HEK293 (cell line): ENCODE measurements around the gene MISFA.

Experiments
- CTCF ChIA-PET: fragments of 350-600 bp; formaldehyde crosslinking; extraction: SDS; loops from one replicate; lab custom pipeline; 2021; ENCODE audit warnings: antibody characterized with exemption; lab: Yijun Ruan, JAX
- POLR2A ChIA-PET: fragments of 300-600 bp; formaldehyde crosslinking; extraction: SDS; loops from one replicate; lab custom pipeline; 2020; ENCODE audit warnings: antibody characterized with exemption, inconsistent platforms; lab: Yijun Ruan, JAX
- H3K27ac ChIP-seq: fragments of 200-500 bp; sonication (Bioruptor generic); 2 replicates; pipeline ENCODE4 v1.5.1; 2014; ENCODE audit warnings: low read depth, low read length, control low read depth, inconsistent platforms; ENCODE audit errors: extremely low read depth
- H3K36me3 ChIP-seq, 2 experiments: fragments of 200-500 bp in 1 of 2; sonication (Bioruptor generic) in 1 of 2; 1 replicate in 1 of 2; 2 replicates in 1 of 2; pipeline ENCODE4 v1.5.1; 2014 to 2017; ENCODE audit warnings: inconsistent platforms in 2 of 2, low read length in 2 of 2; ENCODE audit not compliant: control insufficient read depth in 2 of 2, insufficient read depth in 1 of 2
- H3K4me1 ChIP-seq: fragments of 200-500 bp; sonication (Bioruptor generic); 2 replicates; pipeline ENCODE4 v1.5.1; 2014; ENCODE audit warnings: mild to moderate bottlenecking, low read length, inconsistent platforms; ENCODE audit not compliant: control insufficient read depth, insufficient read depth
- H3K4me3 ChIP-seq: 2 replicates; pipeline ENCODE4 v1.5.1; 2011; ENCODE audit warnings: low read depth, mild to moderate bottlenecking, control low read depth, low read length, moderate library complexity
- H3K9me3 ChIP-seq: fragments of 200-500 bp; sonication (Bioruptor generic); 2 replicates; pipeline ENCODE4 v1.5.1; 2014; ENCODE audit warnings: low read depth, low read length, inconsistent platforms; ENCODE audit not compliant: control insufficient read depth, insufficient read depth
- BCL11A ChIP-seq: fragments of 450-650 bp; formaldehyde crosslinking; IDR thresholded peaks from 2 replicates; pipeline ENCODE4 v1.5.1; 2016; ENCODE audit warnings: low read depth, missing biosample characterization, missing genetic modification characterization
- EGR2 ChIP-seq: fragments of 450-650 bp; formaldehyde crosslinking; IDR thresholded peaks from 2 replicates; pipeline ENCODE4 v1.5.1; 2016; ENCODE audit warnings: low read depth, missing biosample characterization, missing genetic modification characterization
- GFI1B ChIP-seq: fragments of 450-650 bp; formaldehyde crosslinking; IDR thresholded peaks from 2 replicates; pipeline ENCODE4 v1.5.1; 2016; ENCODE audit warnings: missing biosample characterization, missing genetic modification characterization
- IKZF3 ChIP-seq: fragments of 450-650 bp; IDR thresholded peaks from 2 replicates; pipeline ENCODE4 v1.5.0; 2018; ENCODE audit warnings: missing biosample characterization, mild to moderate bottlenecking, missing genetic modification characterization, moderate library complexity
- SP7 ChIP-seq: fragments of 450-650 bp; formaldehyde crosslinking; IDR thresholded peaks from 2 replicates; pipeline ENCODE4 v1.5.1; 2016; ENCODE audit warnings: missing biosample characterization, missing genetic modification characterization
- YY1 ChIP-seq: fragments of 450-650 bp; formaldehyde crosslinking; IDR thresholded peaks from 2 replicates; pipeline ENCODE4 v1.5.1; 2018; ENCODE audit warnings: missing biosample characterization, missing genetic modification characterization
- ZBTB1 ChIP-seq: fragments of 450-650 bp; formaldehyde crosslinking; IDR thresholded peaks from 2 replicates; pipeline ENCODE4 v1.5.1; 2016; ENCODE audit warnings: missing biosample characterization, missing genetic modification characterization
- ZNF157 ChIP-seq: fragments of 450-650 bp; formaldehyde crosslinking; IDR thresholded peaks from 2 replicates; pipeline ENCODE4 v1.5.1; 2016; ENCODE audit warnings: missing biosample characterization, missing genetic modification characterization
- ZNF211 ChIP-seq: fragments of 450-650 bp; formaldehyde crosslinking; IDR thresholded peaks from 2 replicates; pipeline ENCODE4 v1.5.1; 2016; ENCODE audit warnings: low read depth, missing biosample characterization, missing genetic modification characterization
- ZNF266 ChIP-seq: fragments of 450-650 bp; formaldehyde crosslinking; IDR thresholded peaks from 2 replicates; pipeline ENCODE4 v1.5.1; 2016; ENCODE audit warnings: missing biosample characterization, missing genetic modification characterization, low read depth
- ZNF302 ChIP-seq: fragments of 450-650 bp; formaldehyde crosslinking; IDR thresholded peaks from 2 replicates; pipeline ENCODE4 v1.5.1; 2016; ENCODE audit warnings: missing biosample characterization, missing genetic modification characterization, low read depth
- ZNF324 ChIP-seq: fragments of 450-650 bp; formaldehyde crosslinking; IDR thresholded peaks from 2 replicates; pipeline ENCODE4 v1.5.1; 2016; ENCODE audit warnings: missing biosample characterization, missing genetic modification characterization
- ZNF416 ChIP-seq: fragments of 450-650 bp; formaldehyde crosslinking; IDR thresholded peaks from 2 replicates; pipeline ENCODE4 v1.5.1; 2016; ENCODE audit warnings: missing biosample characterization, missing genetic modification characterization
- ZNF549 ChIP-seq: fragments of 450-650 bp; IDR thresholded peaks from 2 replicates; pipeline ENCODE4 v1.5.1; 2018; ENCODE audit warnings: missing biosample characterization, missing genetic modification characterization, mild to moderate bottlenecking, inconsistent platforms, moderate library complexity
- ZNF561 ChIP-seq: fragments of 450-650 bp; IDR thresholded peaks from 2 replicates; pipeline ENCODE4 v1.5.1; 2018; ENCODE audit warnings: missing biosample characterization, missing genetic modification characterization, borderline replicate concordance
- ZNF792 ChIP-seq: fragments of 450-650 bp; formaldehyde crosslinking; IDR thresholded peaks from 2 replicates; pipeline ENCODE4 v1.5.1; 2016; ENCODE audit warnings: missing biosample characterization, missing genetic modification characterization
- ZNF837 ChIP-seq: fragments of 450-650 bp; formaldehyde crosslinking; IDR thresholded peaks from 2 replicates; pipeline ENCODE4 v1.5.1; 2016; ENCODE audit warnings: missing biosample characterization, missing genetic modification characterization
- TF ChIP-seq, protein P1 (sequence below): fragments of 450-650 bp; formaldehyde crosslinking; IDR thresholded peaks from 2 replicates; pipeline ENCODE4 v1.5.1; 2016; ENCODE audit warnings: missing biosample characterization, missing genetic modification characterization
- TF ChIP-seq, protein P2 (sequence below): fragments of 450-650 bp; formaldehyde crosslinking; IDR thresholded peaks from 2 replicates; pipeline ENCODE4 v1.5.1; 2016; ENCODE audit warnings: missing biosample characterization, missing genetic modification characterization, borderline replicate concordance
- TF ChIP-seq, protein P3 (sequence below): fragments of 450-650 bp; formaldehyde crosslinking; IDR thresholded peaks from 2 replicates; pipeline ENCODE4 v1.5.1; 2017; ENCODE audit warnings: missing biosample characterization, missing genetic modification characterization
- TF ChIP-seq, protein P4 (sequence below): fragments of 450-650 bp; formaldehyde crosslinking; IDR thresholded peaks from 2 replicates; pipeline ENCODE4 v1.5.1; 2016; ENCODE audit warnings: missing biosample characterization, missing genetic modification characterization

The MISFA gene

DNA sequence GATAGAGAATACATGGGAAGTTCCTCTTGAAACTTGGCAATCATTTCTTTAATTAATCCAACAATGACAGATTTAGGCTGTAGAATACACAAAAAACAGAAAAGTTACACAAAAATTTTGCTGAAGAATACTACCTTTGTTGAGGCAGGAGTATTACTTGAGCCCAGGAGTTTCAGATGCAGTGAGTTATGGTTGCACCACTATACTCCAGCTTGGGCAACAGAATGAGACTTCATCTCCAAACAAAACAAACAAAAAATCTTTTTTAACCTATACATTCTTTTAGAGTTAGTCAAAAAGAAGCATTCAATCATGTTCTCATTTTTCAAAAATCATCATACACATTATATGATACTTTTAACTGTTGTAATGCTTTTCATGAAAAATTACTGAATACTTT, 33.2 kb upstream of the MISFA start:
- CTCF ChIA-PET: interaction anchor here (0.7 to 1.7 kb wide), 2 partner anchors 10 to 451 kb away, joined by 3 to 4 read pairs; no protein-coding TSS in a partner anchor
- no peak overlapping the region for H3K4me3 ChIP-seq
- TF ChIP-seq, protein P1, sequence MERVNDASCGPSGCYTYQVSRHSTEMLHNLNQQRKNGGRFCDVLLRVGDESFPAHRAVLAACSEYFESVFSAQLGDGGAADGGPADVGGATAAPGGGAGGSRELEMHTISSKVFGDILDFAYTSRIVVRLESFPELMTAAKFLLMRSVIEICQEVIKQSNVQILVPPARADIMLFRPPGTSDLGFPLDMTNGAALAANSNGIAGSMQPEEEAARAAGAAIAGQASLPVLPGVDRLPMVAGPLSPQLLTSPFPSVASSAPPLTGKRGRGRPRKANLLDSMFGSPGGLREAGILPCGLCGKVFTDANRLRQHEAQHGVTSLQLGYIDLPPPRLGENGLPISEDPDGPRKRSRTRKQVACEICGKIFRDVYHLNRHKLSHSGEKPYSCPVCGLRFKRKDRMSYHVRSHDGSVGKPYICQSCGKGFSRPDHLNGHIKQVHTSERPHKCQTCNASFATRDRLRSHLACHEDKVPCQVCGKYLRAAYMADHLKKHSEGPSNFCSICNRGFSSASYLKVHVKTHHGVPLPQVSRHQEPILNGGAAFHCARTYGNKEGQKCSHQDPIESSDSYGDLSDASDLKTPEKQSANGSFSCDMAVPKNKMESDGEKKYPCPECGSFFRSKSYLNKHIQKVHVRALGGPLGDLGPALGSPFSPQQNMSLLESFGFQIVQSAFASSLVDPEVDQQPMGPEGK (tag by site-specific recombination): no peak
- TF ChIP-seq EGR2: no peak
- TF ChIP-seq IKZF3 (tag by site-specific recombination): no peak
- TF ChIP-seq YY1 (tag by site-specific recombination): no peak
- TF ChIP-seq, protein P2, sequence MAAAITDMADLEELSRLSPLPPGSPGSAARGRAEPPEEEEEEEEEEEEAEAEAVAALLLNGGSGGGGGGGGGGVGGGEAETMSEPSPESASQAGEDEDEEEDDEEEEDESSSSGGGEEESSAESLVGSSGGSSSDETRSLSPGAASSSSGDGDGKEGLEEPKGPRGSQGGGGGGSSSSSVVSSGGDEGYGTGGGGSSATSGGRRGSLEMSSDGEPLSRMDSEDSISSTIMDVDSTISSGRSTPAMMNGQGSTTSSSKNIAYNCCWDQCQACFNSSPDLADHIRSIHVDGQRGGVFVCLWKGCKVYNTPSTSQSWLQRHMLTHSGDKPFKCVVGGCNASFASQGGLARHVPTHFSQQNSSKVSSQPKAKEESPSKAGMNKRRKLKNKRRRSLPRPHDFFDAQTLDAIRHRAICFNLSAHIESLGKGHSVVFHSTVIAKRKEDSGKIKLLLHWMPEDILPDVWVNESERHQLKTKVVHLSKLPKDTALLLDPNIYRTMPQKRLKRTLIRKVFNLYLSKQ (tag by site-specific recombination): no peak
- TF ChIP-seq, protein P3, sequence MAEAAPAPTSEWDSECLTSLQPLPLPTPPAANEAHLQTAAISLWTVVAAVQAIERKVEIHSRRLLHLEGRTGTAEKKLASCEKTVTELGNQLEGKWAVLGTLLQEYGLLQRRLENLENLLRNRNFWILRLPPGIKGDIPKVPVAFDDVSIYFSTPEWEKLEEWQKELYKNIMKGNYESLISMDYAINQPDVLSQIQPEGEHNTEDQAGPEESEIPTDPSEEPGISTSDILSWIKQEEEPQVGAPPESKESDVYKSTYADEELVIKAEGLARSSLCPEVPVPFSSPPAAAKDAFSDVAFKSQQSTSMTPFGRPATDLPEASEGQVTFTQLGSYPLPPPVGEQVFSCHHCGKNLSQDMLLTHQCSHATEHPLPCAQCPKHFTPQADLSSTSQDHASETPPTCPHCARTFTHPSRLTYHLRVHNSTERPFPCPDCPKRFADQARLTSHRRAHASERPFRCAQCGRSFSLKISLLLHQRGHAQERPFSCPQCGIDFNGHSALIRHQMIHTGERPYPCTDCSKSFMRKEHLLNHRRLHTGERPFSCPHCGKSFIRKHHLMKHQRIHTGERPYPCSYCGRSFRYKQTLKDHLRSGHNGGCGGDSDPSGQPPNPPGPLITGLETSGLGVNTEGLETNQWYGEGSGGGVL (tag by site-specific recombination): no peak
- no peak for TF ChIP-seq ZNF157 (tag by site-specific recombination)
- TF ChIP-seq ZBTB1 (tag by site-specific recombination): no peak
- TF ChIP-seq ZNF792: no peak
- POLR2A ChIA-PET: no interaction called here
- no peaks in the 10 kb centered on the region for H3K4me1 ChIP-seq
- H3K9me3 ChIP-seq: no peaks in the 10 kb centered on the region
- H3K36me3 ChIP-seq: peaks cover 4 to 16% of the 10 kb centered on the region in 2 experiments
- no peak overlapping the region for H3K27ac ChIP-seq

DNA sequence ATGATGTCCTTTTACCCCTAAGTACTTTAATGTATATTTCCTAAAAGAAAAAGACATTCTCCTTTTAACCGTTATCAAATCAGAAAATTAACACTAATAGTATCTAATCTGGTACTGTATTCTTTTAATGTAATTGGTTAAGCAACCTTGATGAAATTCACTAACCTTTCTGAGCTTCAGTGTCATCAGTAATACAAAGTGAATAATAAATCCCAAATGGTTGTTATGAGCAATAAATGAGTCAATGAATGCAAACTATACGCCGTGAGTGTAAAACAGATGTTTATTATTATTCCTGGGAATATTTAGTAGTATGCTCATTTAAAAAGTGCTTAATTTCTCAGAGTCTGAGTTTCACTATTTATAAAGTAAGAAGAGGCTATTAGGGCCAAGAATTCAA, 32.5 kb upstream of the MISFA start:
- ChIA-PET POLR2A (no interaction called here), CTCF (interaction anchor here (0.6 to 1.7 kb wide), 2 partner anchors 9 to 452 kb away, joined by 4 read pairs; no protein-coding TSS in a partner anchor)
- Histone ChIP-seq H3K27ac (no peak overlapping the region), H3K9me3 (no peaks in the 10 kb centered on the region), H3K36me3 (peaks cover 4 to 15% of the 10 kb centered on the region in 2 experiments), H3K4me3 (no peak overlapping the region)
- TF ChIP-seq ZNF561 (tag by site-specific recombination) (no peak), GFI1B (tag by site-specific recombination) (no peak), ZNF302 (tag by site-specific recombination) (no peak), ZNF211 (tag by site-specific recombination) (no peak), ZNF837 (tag by site-specific recombination) (no peak), ZNF324 (tag by site-specific recombination) (no peak), ZNF266 (tag by site-specific recombination) (no peak), ZNF792 (no peak), ZNF549 (no peak), BCL11A (no peak), ZNF416 (no peak), SP7 (no peak)
- TF ChIP-seq, protein P4, sequence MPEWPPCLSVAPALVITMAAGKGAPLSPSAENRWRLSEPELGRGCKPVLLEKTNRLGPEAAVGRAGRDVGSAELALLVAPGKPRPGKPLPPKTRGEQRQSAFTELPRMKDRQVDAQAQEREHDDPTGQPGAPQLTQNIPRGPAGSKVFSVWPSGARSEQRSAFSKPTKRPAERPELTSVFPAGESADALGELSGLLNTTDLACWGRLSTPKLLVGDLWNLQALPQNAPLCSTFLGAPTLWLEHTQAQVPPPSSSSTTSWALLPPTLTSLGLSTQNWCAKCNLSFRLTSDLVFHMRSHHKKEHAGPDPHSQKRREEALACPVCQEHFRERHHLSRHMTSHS: no peak
- TF ChIP-seq, all 188 proteins: peak for 0
- no peaks in the 10 kb centered on the region for H3K4me1 ChIP-seq
